HepG2 (cell line): Measurements from ENCODE around the gene SULT4A1. TPM values are rescaled to one million over a fixed set of nuclear protein-coding genes. Genes with fewer than 3 reads are reported as not detected.

Source experiments
- ATAC-seq: fragments of 200-7000 bp; cut with Tn5 transposase; 3 replicates; pipeline ENCODE4 v1.9.1; 2020; ENCODE audit warnings: mild to moderate bottlenecking, moderate library complexity
- BruUV-seq: library from RNA; stranded (reverse); fragments of 400-500 nt; replicated peaks from 2 replicates; lab custom pipeline; 2021; lab: Mats Ljungman, UMichigan
- CTCF ChIA-PET: fragments of 300-600 bp; formaldehyde crosslinking; extraction: SDS; loops from one replicate; lab custom pipeline; 2021; ENCODE audit warnings: low total read pairs, inconsistent platforms, low intra/inter-chr PET ratio; lab: Yijun Ruan, JAX
- POLR2A ChIA-PET: fragments of 350-600 bp; sonication (Branson Sonifier 250); formaldehyde crosslinking; loops from one replicate; lab custom pipeline; 2020; ENCODE audit warnings: antibody characterized with exemption, inconsistent platforms; lab: Yijun Ruan, JAX
- DNase-seq: peaks from one replicate; pipeline ENCODE4 v3.0.0-alpha.2; 2015; ENCODE audit warnings: low spot score
- FAIRE-seq: peaks from 3 replicates; lab custom pipeline; 2011; peaks lifted over from hg19 to GRCh38; lab: Jason Lieb, UNC
- H2AFZ ChIP-seq: one replicate; pipeline ENCODE4 v1.6.1; 2011; ENCODE audit warnings: low read length, inconsistent platforms
- H3K27ac ChIP-seq: fragments of 300-600 bp; 3 replicates; pipeline ENCODE4 v1.8.0; 2011; ENCODE audit warnings: mixed run types, mild to moderate bottlenecking, mixed read lengths, low read length, inconsistent platforms; ENCODE audit not compliant: insufficient read depth; ENCODE audit errors: extremely low read length
- H3K27me3 ChIP-seq, 2 experiments: fragments of 200-600 bp in 1 of 2; 2 replicates in 1 of 2; 3 replicates in 1 of 2; pipeline versions ENCODE4 v1.6.0 to v1.8.0; 2011; ENCODE audit warnings: low read length in 2 of 2, mild to moderate bottlenecking in 2 of 2, moderate library complexity in 2 of 2, inconsistent platforms in 1 of 2; ENCODE audit not compliant: insufficient read depth in 2 of 2, control insufficient read depth in 1 of 2
- H3K36me3 ChIP-seq, 2 experiments: fragments of 200-600 bp in 1 of 2; replicated peaks in 1 of 2; 2 replicates in 1 of 2; 3 replicates in 1 of 2; pipeline versions ENCODE4 v1.5.1 to v1.8.0; 2011; ENCODE audit warnings: low read length in 2 of 2, inconsistent platforms in 1 of 2; ENCODE audit not compliant: insufficient read depth in 2 of 2, control insufficient read depth in 1 of 2
- H3K4me1 ChIP-seq: 2 replicates; pipeline ENCODE4 v1.5.1; 2012; ENCODE audit warnings: low read length, inconsistent platforms; ENCODE audit not compliant: insufficient read depth
- H3K4me2 ChIP-seq: 2 replicates; pipeline ENCODE4 v1.6.0; 2011; ENCODE audit warnings: low read depth, low read length, inconsistent platforms
- H3K4me3 ChIP-seq, 3 experiments: fragments of 200-600 bp in 1 of 3; sonication (generic), shearing (Covaris generic) in 1 of 3; replicated peaks in 1 of 3; 2 replicates each; pipeline ENCODE4 v1.5.1; 2011 to 2016; ENCODE audit warnings: low read length in 3 of 3, inconsistent platforms in 2 of 3, low read depth in 2 of 3, mild to moderate bottlenecking in 2 of 3, control low read depth in 1 of 3, mixed read lengths in 1 of 3; ENCODE audit not compliant: insufficient read depth in 1 of 3
- H3K79me2 ChIP-seq: one replicate; pipeline ENCODE4 v1.6.1; 2011; ENCODE audit warnings: low read length, inconsistent platforms; ENCODE audit not compliant: insufficient read depth
- H3K9ac ChIP-seq: 2 replicates; pipeline ENCODE4 v1.6.0; 2011; ENCODE audit warnings: mild to moderate bottlenecking, low read depth, low read length, inconsistent platforms; ENCODE audit not compliant: insufficient read depth
- H3K9me3 ChIP-seq: 2 replicates; pipeline ENCODE4 v1.5.1; 2012; ENCODE audit warnings: mild to moderate bottlenecking, low read length
- H4K20me1 ChIP-seq: 2 replicates; pipeline ENCODE4 v1.6.0; 2011; ENCODE audit warnings: inconsistent platforms, mild to moderate bottlenecking, low read length, moderate library complexity; ENCODE audit not compliant: insufficient read depth
- CBFB ChIP-seq: sonication (generic); formaldehyde crosslinking; IDR thresholded peaks from 2 replicates; pipeline ENCODE4 v1.4.0; 2020; ENCODE audit warnings: missing genetic modification reagents
- REL ChIP-seq: sonication (generic); formaldehyde crosslinking; conservative IDR thresholded peaks from 2 replicates; pipeline ENCODE4 v1.8.0; 2022; ENCODE audit warnings: mild to moderate bottlenecking, missing genetic modification reagents, moderate library complexity
- SOX5 ChIP-seq: IDR thresholded peaks from 2 replicates; pipeline ENCODE4 v1.6.1; 2016; ENCODE audit warnings: borderline replicate concordance
- ZNF24 ChIP-seq: fragments of 450-650 bp; IDR thresholded peaks from 2 replicates; pipeline ENCODE4 v1.6.1; 2017; ENCODE audit warnings: antibody characterized with exemption, mild to moderate bottlenecking
- WGBS: methylation state at CpG from one replicate; pipeline ENCODE4 v1.1.6; 2017; ENCODE audit warnings: low lambda C conversion rate; 5-methylcytosine and 5-hydroxymethylcytosine counted together
- in situ Hi-C: cut with HindIII; loops from 2 replicates; pipeline ENCODE4 v1.10.0; 2017; ENCODE audit warnings: low pct_unique_long_range_greater_than_20kb; ENCODE audit not compliant: extremely low pct_ligation_motif_present
- intact Hi-C: fragments of 100-400 bp; cut with micrococcal nuclease; formaldehyde crosslinking; loops from one replicate; pipeline ENCODE4 v1.10.0; 2022; ENCODE audit not compliant: unreplicated experiment
- polyA plus RNA-seq, 8 experiments: library from polyadenylated mRNA; depleted of rRNA in 3 of 8; stranded (reverse) in 7 of 8; unstranded in 1 of 8; fragments of >200 nt; fragmentation: Illumina TruSeq in 4 of 8; extraction: Trizol in 4 of 8; gene quantifications; 2 replicates each; pipeline versions ENCODE4 v1.2.1 to v1.2.3, GENCODE V29; 2011 to 2016; ENCODE audit warnings: low read depth in 4 of 8, missing spikeins in 1 of 8, mixed read lengths in 1 of 8; ENCODE audit not compliant: insufficient read depth in 1 of 8
- total RNA-seq, 5 experiments: library from RNA; depleted of rRNA; stranded (reverse); fragments of >200 nt; fragmentation: Illumina TruSeq; extraction: Trizol; gene quantifications; 2 replicates each; pipeline ENCODE4 v1.2.3, GENCODE V29; 2016; ENCODE audit warnings: low read depth in 1 of 5
- TF ChIP-seq, protein P1 (sequence below): sonication (generic); formaldehyde crosslinking; IDR thresholded peaks from 2 replicates; pipeline ENCODE4 v1.8.0; 2022; ENCODE audit warnings: mild to moderate bottlenecking, missing genetic modification reagents, moderate library complexity
- TF ChIP-seq, protein P2 (sequence below): sonication (generic); formaldehyde crosslinking; IDR thresholded peaks from 2 replicates; pipeline ENCODE4 v1.5.1; 2020; ENCODE audit warnings: missing genetic modification reagents, mild to moderate bottlenecking, borderline replicate concordance

SULT4A1 gene
- total and polyA plus RNA-seq, 2 of the 13 experiments (the other 11 are each of a cell fraction or from before 2014, with no cell fraction given), result not detected

DNA sequence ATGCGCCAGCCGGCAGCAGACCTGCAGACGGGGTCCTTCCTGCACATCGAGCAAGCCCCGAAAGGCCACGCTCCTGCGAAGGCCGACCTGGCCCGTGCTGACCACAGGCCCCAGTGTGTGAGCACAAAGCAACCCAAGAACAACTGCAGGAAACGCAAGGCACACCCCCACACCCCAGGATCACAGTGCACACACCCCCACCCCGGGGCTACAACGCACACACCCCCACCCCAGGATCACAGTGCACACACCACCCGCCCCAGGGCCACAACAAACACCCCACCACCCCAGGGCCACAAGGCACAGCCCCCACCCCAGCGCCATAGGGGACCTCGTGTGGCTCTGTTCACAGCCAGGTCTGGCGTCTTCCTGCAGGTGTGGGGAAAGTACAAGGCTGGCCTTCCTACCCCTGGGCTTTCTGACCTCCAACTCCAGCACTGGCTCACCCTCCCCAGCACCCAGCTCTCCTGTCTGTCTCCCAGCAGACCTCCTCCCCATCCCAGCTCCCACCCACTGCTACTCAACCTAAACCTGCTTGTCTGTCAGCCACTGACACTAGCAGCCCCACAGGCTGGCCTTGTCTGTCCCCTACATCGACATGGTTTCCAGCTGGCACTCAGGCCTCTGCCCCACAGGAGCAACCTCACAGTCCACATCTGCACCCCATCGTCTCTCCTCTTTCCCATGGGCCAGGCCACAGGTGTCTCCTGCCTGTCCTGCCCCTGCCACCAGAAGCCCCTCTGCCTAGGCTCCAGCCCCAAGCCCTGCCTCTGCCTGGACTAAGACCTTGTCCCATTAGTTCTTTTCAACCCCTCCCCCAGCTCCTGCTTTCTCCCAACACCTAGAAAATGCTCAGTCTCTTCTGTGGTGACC is 29.7 kb downstream of the SULT4A1 start:
- Histone ChIP-seq H3K27me3 (peaks cover 4 to 20% of the 10 kb centered on the region in 2 experiments; a peak in 4 of 5 replicates), H3K9me3 (no peaks in the 10 kb centered on the region), H4K20me1 (peaks cover 2% of the 10 kb centered on the region; the same call in 1 of the 2 replicates), H3K79me2 (no peaks in the 10 kb centered on the region), H3K4me1 (no peaks in the 10 kb centered on the region), H3K4me3 (no peak overlapping the region), H3K4me2 (no peak overlapping the region), H3K9ac (no peak overlapping the region), H3K27ac (no peak overlapping the region), H2AFZ (no peak overlapping the region), H3K36me3 (no peaks in the 10 kb centered on the region)
- in situ Hi-C loops, result no loop called here
- FAIRE-seq (no peak), DNase-seq (no peak), ATAC-seq (no peak)
- intact Hi-C loops, result no loop called here
- no TSS peak for BruUV-seq
- TF ChIP-seq CBFB (CRISPR knock-in tag) (no peak), ZNF24 (no peak), REL (no peak), SOX5 (no peak)
- TF ChIP-seq, protein P1, sequence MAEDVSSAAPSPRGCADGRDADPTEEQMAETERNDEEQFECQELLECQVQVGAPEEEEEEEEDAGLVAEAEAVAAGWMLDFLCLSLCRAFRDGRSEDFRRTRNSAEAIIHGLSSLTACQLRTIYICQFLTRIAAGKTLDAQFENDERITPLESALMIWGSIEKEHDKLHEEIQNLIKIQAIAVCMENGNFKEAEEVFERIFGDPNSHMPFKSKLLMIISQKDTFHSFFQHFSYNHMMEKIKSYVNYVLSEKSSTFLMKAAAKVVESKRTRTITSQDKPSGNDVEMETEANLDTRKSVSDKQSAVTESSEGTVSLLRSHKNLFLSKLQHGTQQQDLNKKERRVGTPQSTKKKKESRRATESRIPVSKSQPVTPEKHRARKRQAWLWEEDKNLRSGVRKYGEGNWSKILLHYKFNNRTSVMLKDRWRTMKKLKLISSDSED (CRISPR knock-in tag), result no peak
- TF ChIP-seq, protein P2, sequence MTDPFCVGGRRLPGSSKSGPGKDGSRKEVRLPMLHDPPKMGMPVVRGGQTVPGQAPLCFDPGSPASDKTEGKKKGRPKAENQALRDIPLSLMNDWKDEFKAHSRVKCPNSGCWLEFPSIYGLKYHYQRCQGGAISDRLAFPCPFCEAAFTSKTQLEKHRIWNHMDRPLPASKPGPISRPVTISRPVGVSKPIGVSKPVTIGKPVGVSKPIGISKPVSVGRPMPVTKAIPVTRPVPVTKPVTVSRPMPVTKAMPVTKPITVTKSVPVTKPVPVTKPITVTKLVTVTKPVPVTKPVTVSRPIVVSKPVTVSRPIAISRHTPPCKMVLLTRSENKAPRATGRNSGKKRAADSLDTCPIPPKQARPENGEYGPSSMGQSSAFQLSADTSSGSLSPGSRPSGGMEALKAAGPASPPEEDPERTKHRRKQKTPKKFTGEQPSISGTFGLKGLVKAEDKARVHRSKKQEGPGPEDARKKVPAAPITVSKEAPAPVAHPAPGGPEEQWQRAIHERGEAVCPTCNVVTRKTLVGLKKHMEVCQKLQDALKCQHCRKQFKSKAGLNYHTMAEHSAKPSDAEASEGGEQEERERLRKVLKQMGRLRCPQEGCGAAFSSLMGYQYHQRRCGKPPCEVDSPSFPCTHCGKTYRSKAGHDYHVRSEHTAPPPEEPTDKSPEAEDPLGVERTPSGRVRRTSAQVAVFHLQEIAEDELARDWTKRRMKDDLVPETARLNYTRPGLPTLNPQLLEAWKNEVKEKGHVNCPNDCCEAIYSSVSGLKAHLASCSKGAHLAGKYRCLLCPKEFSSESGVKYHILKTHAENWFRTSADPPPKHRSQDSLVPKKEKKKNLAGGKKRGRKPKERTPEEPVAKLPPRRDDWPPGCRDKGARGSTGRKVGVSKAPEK (CRISPR knock-in tag), result no peak
- CTCF ChIA-PET, result no interaction called here
- 2% methylated on average over 7 of the region's 18 CpGs for WGBS
- POLR2A ChIA-PET, result no interaction called here
